ENCODE data around the gene GPR135. TPM values are rescaled to one million over a fixed set of nuclear protein-coding genes. Genes with fewer than 3 reads are reported as not detected.

The GPR135 gene
- total RNA-seq, 1 donor = 5.1 TPM

- Histone ChIP-seq H3K27me3 (ENCODE audit: insufficient read depth, low read length) (no peaks in the 10 kb centered on the region), H4K20me1 (ENCODE audit: insufficient read depth, low read length) (peaks cover 16% of the 10 kb centered on the region), H3K4me1 (ENCODE audit: insufficient read depth, low read length) (peaks cover 46% of the 10 kb centered on the region), H3K4me3 (ENCODE audit: insufficient read depth, low read length) (peak within 1 kb of the TSS; percentile 80), H3K79me2 (ENCODE audit: insufficient read depth, low read length) (peaks cover 79% of the 10 kb centered on the region), H2AFZ (ENCODE audit: low read length) (peak within 1 kb of the TSS; percentile 82), H3K27ac (ENCODE audit: low read depth, low read length) (peak within 1 kb of the TSS; percentile 97), H3K4me2 (ENCODE audit: insufficient read depth, low read length) (peak within 1 kb of the TSS; percentile 88), H3K9me3 (ENCODE audit: low read depth, low read length) (no peaks in the 10 kb centered on the region), H3K36me3 (ENCODE audit: insufficient read depth, low read length) (peaks cover 18% of the 10 kb centered on the region)
- TF ChIP-seq CTCF (IDR thresholded peaks at IDR 0.05; ENCODE audit: extremely low read depth, low read depth, low read length) = peak; percentile 47
- DNase-seq (ENCODE audit: insufficient read length, low spot score, missing footprints) = peak; percentile 96
Measured at GRCh38 chr14:59483819-59484638, 18.8 kb upstream of the GPR135 start, which contains the start of the genes JKAMP and L3HYPDH. Gene JKAMP (plus strand): TSS chr14:59484517. CDS start chr14:59484590, 73 bp downstream. Gene L3HYPDH (minus strand): TSS chr14:59484408. CDS start chr14:59484316, 92 bp downstream.

DNA sequence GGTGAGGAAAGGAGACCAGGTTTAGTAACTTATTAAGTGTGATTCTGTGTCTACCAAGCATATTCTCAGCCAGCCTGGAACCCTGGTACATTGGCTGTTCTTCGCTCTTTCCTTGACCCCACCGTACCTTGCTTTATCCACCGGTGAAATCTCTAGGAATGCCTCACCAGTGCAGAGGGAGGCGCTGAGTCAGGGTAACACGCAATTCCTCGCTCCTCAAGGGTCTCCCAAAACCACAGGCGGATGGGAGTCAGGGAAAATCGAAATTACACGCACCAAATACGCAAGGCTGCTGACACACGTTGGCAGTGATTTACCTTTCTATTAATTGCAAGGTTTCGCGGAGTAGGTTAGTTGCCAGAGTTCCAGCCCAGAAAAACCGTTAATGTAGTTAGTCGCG is 18.2 kb upstream of the GPR135 start:
- H2AFZ ChIP-seq (ENCODE audit: low read length) = peak overlapping the region; percentile 82
- DNase-seq (ENCODE audit: insufficient read length, low spot score, missing footprints) = peak; percentile 66
- no peaks in the 10 kb centered on the region for H3K27me3 ChIP-seq (ENCODE audit: insufficient read depth, low read length)
- H3K27ac ChIP-seq (ENCODE audit: low read depth, low read length) = peak overlapping the region; percentile 97
- H4K20me1 ChIP-seq (ENCODE audit: insufficient read depth, low read length) = peaks cover 17% of the 10 kb centered on the region
- peak overlapping the region; percentile 80 for H3K4me3 ChIP-seq (ENCODE audit: insufficient read depth, low read length)
- H3K4me2 ChIP-seq (ENCODE audit: insufficient read depth, low read length) = peak overlapping the region; percentile 88
- peaks cover 78% of the 10 kb centered on the region for H3K79me2 ChIP-seq (ENCODE audit: insufficient read depth, low read length)
- TF ChIP-seq CTCF (IDR thresholded peaks at IDR 0.05; ENCODE audit: extremely low read depth, low read depth, low read length) = no peak
- H3K36me3 ChIP-seq (ENCODE audit: insufficient read depth, low read length) = peaks cover 18% of the 10 kb centered on the region
- peaks cover 46% of the 10 kb centered on the region for H3K4me1 ChIP-seq (ENCODE audit: insufficient read depth, low read length)
- H3K9me3 ChIP-seq (ENCODE audit: low read depth, low read length) = no peaks in the 10 kb centered on the region

DNA sequence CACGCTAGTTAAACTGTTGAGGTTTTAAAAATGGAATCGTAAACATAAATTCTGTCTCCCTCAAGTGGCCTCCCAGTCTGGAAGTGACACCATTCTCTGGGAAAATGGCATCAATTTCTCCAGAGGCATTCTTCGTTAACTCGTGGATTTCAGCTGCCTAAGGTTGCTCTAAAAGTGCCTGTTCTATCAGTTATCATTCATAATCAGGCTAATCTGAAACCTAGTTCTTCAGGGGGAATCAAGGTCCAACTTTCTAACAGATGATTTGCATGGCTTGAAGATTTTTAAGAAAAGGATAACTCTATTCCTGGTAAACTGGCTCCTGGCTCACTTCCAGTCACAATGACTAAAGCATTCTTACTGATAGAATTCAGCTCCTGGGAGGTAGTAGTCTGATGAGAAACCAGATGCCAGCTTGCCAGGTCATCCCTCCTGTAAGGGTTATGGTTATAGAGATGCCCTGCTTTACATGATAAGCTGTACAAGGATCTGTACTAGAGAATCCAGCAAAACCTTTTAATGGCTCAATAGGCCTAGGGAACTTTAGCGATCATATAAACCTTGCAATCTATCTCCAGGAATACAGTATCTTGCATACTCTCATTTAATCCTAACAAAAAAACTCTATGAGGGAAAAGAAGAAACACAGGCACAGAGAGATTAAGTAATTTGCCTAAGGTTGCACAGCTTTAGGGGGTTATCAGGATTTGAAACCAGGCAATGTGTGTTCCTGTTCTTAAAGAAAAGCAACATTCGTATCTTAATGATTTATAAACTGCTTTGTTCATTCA is 17.6 kb upstream of the GPR135 start:
- Histone ChIP-seq H3K27me3 (ENCODE audit: insufficient read depth, low read length) (no peaks in the 10 kb centered on the region), H3K27ac (ENCODE audit: low read depth, low read length) (peak overlapping the region; percentile 97), H3K4me3 (ENCODE audit: insufficient read depth, low read length) (peak overlapping the region; percentile 80), H3K79me2 (ENCODE audit: insufficient read depth, low read length) (peaks cover 77% of the 10 kb centered on the region), H3K4me1 (ENCODE audit: insufficient read depth, low read length) (peaks cover 46% of the 10 kb centered on the region), H4K20me1 (ENCODE audit: insufficient read depth, low read length) (peaks cover 17% of the 10 kb centered on the region), H3K4me2 (ENCODE audit: insufficient read depth, low read length) (peak overlapping the region; percentile 88), H3K9me3 (ENCODE audit: low read depth, low read length) (no peaks in the 10 kb centered on the region), H2AFZ (ENCODE audit: low read length) (no peak overlapping the region), H3K36me3 (ENCODE audit: insufficient read depth, low read length) (peaks cover 18% of the 10 kb centered on the region)
- TF ChIP-seq CTCF (IDR thresholded peaks at IDR 0.05; ENCODE audit: extremely low read depth, low read depth, low read length) = peak; percentile 13
- DNase-seq (ENCODE audit: insufficient read length, low spot score, missing footprints) = peak; percentile 86

Data from osteoblast (primary cell).